CD4-positive, alpha-beta T cell treated with Interleukin-6 at 100 ng/mL for 8 hours (primary cell): ENCODE data around the gene FOXJ3.

Experiments
- DNase-seq: peaks from one replicate; pipeline ENCODE4 v3.0.0-alpha.2; 2020; ENCODE audit warnings: mixed read lengths, low spot score

Gene FOXJ3

GRCh38 chr1:42189931-42190853, 144.8 kb downstream of the FOXJ3 start:
- no peak for DNase-seq

- no peak for DNase-seq
Measured at GRCh38 chr1:42186152-42186551, 148.9 kb downstream of the FOXJ3 start.

- no peak for DNase-seq
Measured at GRCh38 chr1:42184616-42185015, 150.4 kb downstream of the FOXJ3 start.

- DNase-seq = no peak
Measured at GRCh38 chr1:42183957-42184268, 151.1 kb downstream of the FOXJ3 start.

- DNase-seq = no peak
Measured at GRCh38 chr1:42183210-42183956, 151.7 kb downstream of the FOXJ3 start.

GRCh38 chr1:42181687-42182086, 153.3 kb downstream of the FOXJ3 start:
- no peak for DNase-seq

- DNase-seq = no peak
Measured at GRCh38 chr1:42179900-42180329, 155.1 kb downstream of the FOXJ3 start.

- no peak for DNase-seq
Measured at GRCh38 chr1:42179275-42179674, 155.8 kb downstream of the FOXJ3 start.

- no peak for DNase-seq
Measured at GRCh38 chr1:42178249-42178648, 156.8 kb downstream of the FOXJ3 start.

- DNase-seq = no peak
Measured at GRCh38 chr1:42177541-42177981, 157.5 kb downstream of the FOXJ3 start.

GRCh38 chr1:42176902-42177519, 158.0 kb downstream of the FOXJ3 start:
- DNase-seq = peak; percentile 28

GRCh38 chr1:42175314-42176054, 159.6 kb downstream of the FOXJ3 start:
- DNase-seq = no peak

- no peak for DNase-seq
Measured at GRCh38 chr1:42173961-42174735, 160.9 kb downstream of the FOXJ3 start.

GRCh38 chr1:42173155-42173933, 161.7 kb downstream of the FOXJ3 start:
- DNase-seq = peak; percentile 57

- no peak for DNase-seq
Measured at GRCh38 chr1:42172381-42173133, 162.5 kb downstream of the FOXJ3 start.

GRCh38 chr1:42171679-42172266, 163.3 kb downstream of the FOXJ3 start:
- no peak for DNase-seq

GRCh38 chr1:42170779-42171621, 164.0 kb downstream of the FOXJ3 start:
- DNase-seq = no peak

- no peak for DNase-seq
Measured at GRCh38 chr1:42168763-42169162, 166.3 kb downstream of the FOXJ3 start.

GRCh38 chr1:42168391-42168670, 166.7 kb downstream of the FOXJ3 start:
- no peak for DNase-seq
